Renal cortex interstitium (tissue), 11 donors: ENCODE results near the gene TOX4. TPM values are rescaled to one million over a fixed set of nuclear protein-coding genes. Genes with fewer than 3 reads are reported as not detected.

Experiments used
- DNase-seq, 11 donors: peaks; one replicate each; pipeline ENCODE4 v3.0.0-alpha.2; 2013; ENCODE audit warnings: low read depth in 9 of 11, low spot score in 4 of 11; ENCODE audit errors: extremely low read depth in 1 of 11
- polyA plus RNA-seq, 3 donors: library from polyadenylated mRNA; unstranded; fragments of 120-200 nt; gene quantifications; one replicate each; pipeline ENCODE4 v1.2.1, GENCODE V29; 2013; ENCODE audit not compliant: insufficient read length in 3 of 3

Gene TOX4
- polyA plus RNA-seq, 3 donors: 59.1 to 61.8 (median 61.0) TPM

- no peak for DNase-seq
Measured at GRCh38 chr14:21486640-21487087, 9.7 kb downstream of the TOX4 start.

DNA sequence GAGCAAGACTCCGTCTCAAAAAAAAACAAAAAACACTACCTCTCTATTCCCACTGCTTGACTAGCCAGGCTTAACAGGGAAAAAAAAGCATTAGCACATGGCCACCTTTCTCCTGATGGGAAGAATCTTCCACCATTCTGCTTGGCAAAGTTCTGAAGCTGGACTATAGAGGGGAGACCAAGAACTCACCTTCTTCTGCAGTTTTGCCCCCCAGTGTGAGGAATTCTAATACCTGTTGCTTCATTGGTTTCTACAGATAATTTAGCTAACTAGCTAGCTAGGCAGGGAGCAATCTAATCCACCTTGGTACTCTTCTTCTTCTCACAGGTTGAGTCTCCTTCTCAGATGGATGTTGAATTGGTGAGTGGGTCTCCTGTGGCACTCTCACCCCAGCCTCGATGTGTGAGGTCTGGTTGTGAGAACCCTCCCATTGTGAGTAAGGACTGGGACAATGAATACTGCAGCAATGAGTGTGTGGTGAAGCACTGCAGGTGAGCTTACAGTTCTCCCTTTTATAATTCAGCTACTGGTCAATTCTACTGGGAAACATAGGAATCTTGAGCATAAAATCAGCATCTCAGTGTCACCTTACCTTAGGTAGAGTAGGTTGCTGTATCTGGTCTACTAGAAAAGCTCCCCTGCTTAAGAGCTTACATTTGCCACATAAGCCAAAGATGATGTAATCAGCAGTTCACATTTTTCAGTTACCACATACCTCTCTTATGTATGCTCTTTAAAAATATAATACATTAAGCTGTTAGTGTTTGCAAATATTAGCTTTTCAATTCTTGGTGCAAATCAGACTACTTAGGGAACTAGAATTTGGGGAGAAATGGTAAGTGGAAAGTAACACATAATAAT lies 18.1 kb downstream of the TOX4 start:
- no peak for DNase-seq

- DNase-seq: no peak
Measured at GRCh38 chr14:21496453-21496852, 19.5 kb downstream of the TOX4 start.

DNA sequence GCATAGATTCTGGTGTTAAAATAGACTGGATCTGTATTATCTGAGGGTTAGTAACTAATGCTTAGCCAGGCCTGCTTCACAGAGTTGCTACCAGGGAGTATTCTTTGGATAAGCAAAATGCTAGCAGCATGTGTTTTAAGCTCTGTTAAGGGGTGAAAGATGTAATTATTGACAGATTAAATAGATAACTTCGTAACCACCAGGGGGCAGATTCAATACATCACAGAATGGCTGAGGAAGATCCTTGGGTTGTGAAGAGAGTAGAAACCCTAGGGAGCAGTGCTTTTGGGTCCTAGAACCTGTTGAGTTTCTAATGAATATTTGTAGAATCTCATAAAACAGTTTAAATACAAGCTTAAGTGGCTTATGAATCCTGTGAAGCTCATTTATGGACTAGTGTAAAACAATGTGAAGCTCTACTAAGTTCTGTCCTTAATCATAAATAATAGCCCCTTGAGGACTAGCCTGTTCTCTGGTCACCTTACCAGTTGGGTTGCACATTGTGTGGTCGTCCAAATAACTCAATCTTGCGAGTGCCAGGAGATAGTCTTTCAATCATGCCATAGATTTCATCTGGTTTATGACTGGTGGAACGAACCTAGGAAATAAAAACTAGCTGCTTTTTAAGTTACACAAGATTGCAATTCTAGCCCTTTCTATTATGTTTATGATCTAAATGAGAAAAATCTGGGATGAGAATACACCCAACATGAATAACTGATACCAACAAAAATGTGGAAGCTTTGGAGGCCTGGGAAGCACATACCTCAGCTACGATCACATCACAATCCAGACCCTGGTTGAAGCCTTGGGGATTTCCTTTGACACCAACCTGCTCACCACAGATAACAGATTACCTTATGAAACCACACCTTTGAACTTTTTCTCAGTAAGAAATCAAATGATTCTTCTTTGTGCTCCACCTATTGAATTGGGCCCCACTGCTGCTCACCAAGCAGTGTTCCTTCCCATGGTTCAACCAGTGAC lies 21.8 kb downstream of the TOX4 start:
- peak in 10 of 11 donors; percentile 31 to 55 (median 41) for DNase-seq

GRCh38 chr14:21501568-21501967 lies 24.6 kb downstream of the TOX4 start:
- DNase-seq: no peak

GRCh38 chr14:21503376-21503775 lies 26.4 kb downstream of the TOX4 start:
- DNase-seq: no peak

GRCh38 chr14:21505012-21505553 lies 28.1 kb downstream of the TOX4 start:
- DNase-seq: no peak

GRCh38 chr14:21506557-21506956 lies 29.6 kb downstream of the TOX4 start:
- DNase-seq: no peak

- no peak for DNase-seq
Measured at GRCh38 chr14:21509432-21510143, 32.6 kb downstream of the TOX4 start.

DNA sequence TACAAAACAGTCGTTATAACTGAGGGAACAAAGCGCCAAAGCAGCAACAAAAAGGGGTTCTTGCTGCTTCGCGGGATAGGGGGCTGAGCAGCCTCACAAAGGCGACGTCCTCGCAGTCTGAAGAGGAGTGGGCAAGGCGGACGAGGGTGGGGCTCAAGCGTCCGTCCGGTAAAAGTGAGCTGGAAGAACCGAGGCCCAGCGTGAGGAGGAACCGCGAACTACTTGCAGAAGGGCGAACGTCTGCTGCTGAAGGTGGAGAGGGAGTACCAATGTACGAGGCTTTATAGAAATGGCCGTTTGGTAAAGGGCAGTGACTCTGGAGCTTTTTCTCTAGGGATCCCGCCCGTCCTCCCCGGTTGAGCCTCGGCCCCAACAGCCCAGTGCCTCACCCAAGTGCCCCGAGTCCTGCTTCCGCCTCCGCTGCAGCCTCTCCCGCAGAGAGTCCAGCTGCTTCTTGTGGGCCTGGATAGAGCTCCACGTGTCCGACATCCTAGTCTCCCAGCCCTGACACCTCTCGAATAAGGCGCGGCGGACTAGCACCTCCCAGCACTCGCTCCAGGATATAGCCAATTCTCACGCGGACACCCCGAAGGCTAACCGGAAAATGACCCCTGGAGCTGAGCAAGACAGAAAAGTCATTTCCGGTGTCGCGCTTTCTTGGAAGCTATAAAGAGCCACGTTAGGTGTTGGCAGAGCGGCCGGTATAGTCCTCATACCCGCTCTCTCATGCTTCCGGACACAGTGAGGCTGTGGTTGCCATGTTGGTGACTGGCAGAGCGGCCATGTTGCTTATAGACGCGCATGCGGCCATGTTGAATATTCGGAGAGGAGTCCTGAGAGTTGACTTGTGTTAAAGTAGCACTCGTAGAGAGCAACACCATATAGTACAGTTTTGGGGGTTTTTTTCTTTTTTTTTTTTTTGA lies 34.0 kb downstream of the TOX4 start, which contains the start of gene METTL3:
TSS of gene METTL3 (minus strand) at position 606 of the 923 bp plus-strand sequence. CDS start at position 489, 117 bp downstream.
- peak; percentile 93 to 99 (median 97) for DNase-seq

GRCh38 chr14:21514341-21514740 lies 37.3 kb downstream of the TOX4 start:
- DNase-seq: no peak

- DNase-seq: no peak
Measured at GRCh38 chr14:21518725-21519124, 41.7 kb downstream of the TOX4 start.

- no peak for DNase-seq
Measured at GRCh38 chr14:21520767-21521166, 43.8 kb downstream of the TOX4 start.

- DNase-seq: no peak
Measured at GRCh38 chr14:21521501-21521900, 44.5 kb downstream of the TOX4 start.

DNA sequence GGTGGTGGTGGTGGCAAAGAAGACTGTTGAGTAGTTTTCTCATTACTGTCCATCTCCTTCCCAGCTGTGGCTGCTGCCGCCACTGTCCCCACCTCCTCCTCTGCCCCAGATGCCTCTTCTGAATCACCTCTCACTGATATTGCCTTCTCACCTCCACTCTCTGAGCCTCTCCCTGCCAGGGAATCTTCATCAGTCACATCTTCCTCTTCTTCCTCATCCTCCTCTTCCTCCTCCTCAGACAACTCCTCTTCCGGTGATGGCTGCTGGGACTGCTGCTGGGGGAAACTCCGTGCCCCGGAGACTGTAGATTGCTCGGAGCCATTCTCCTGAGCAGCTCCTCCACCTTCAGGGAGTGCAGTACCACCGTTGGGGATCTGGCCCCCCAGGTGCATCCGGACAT lies 46.2 kb downstream of the TOX4 start:
- DNase-seq: no peak

GRCh38 chr14:21524575-21525490 lies 47.8 kb downstream of the TOX4 start:
- no peak for DNase-seq

DNA sequence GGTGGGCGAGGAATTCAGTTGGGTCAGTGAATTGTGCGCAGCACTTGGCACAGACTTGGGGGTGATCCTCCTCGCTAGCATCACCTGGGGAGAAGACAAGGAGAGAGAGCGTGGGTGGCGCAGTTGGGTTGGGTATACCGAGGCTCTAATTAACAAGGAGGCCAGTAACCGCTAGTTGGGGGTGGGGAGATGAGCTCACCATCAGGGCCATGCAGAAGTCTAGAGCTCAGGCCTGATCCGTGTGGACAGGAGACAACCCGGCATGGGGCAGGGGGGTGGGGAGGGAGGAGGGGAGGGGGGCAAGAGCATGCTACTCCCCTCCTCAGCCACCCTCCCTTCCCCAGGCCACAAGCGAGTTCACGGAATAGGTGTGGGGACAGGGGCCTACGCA lies 48.6 kb downstream of the TOX4 start:
- DNase-seq: peak in 3 of 11 donors; percentile 20 to 37 (median 31)
